ENCODE results near the gene GRAMD1A.

Gene GRAMD1A

DNA sequence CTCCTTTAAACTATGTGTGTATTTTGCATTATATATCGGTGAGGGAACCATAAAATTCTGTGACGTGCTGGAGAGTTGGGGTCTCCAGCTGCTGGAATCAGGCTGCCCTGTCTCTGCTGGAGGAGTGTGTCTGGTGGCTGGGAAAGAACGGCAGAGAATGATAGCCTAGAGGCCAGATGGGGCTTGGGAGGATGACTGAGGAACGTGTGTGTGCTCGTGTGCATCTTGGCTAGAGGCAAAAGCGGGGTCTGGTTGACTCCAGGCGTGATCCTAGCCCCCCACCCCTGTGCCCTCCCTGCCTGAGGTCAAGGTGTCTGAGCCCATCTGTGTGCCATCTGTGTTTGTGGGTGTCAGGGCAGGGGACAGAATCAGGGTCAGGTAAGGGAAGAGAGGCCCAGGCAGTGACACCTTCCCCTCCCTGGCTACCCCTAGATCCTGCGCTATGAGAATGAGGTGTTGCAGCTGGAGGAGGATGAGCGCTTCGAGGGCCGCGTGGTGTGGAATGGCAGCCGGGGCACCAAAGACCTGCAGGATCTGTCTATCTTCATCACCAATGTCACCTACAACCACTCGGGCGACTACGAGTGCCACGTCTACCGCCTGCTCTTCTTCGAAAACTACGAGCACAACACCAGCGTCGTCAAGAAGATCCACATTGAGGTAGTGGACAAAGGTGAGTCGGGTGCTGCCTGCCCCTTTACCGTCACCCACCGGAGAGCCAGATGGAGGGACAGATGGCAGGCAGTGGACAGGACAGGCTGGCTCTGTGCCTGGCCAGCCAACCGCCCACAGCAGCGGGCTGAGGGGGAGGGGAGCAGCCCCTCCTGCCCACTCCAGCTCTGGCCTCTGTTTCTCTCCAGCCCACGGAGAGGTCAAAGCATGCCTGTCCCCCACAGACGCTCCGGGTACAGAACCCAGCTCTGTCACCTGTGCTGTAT is 33.2 kb downstream of the GRAMD1A start:
- TF ChIP-seq, protein P1, sequence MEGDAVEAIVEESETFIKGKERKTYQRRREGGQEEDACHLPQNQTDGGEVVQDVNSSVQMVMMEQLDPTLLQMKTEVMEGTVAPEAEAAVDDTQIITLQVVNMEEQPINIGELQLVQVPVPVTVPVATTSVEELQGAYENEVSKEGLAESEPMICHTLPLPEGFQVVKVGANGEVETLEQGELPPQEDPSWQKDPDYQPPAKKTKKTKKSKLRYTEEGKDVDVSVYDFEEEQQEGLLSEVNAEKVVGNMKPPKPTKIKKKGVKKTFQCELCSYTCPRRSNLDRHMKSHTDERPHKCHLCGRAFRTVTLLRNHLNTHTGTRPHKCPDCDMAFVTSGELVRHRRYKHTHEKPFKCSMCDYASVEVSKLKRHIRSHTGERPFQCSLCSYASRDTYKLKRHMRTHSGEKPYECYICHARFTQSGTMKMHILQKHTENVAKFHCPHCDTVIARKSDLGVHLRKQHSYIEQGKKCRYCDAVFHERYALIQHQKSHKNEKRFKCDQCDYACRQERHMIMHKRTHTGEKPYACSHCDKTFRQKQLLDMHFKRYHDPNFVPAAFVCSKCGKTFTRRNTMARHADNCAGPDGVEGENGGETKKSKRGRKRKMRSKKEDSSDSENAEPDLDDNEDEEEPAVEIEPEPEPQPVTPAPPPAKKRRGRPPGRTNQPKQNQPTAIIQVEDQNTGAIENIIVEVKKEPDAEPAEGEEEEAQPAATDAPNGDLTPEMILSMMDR (IDR thresholded peaks at IDR 0.05; ENCODE audit: low read depth, low read length, missing control alignments): no peak
- in situ Hi-C loops (cut with HindIII; ENCODE audit: low sequenced_read_pairs): no loop called here
- no peak overlapping the region for H3K4me3 ChIP-seq (ENCODE audit: low read depth, low read length)
- no peak for DNase-seq (ENCODE audit: low read depth)

DNA sequence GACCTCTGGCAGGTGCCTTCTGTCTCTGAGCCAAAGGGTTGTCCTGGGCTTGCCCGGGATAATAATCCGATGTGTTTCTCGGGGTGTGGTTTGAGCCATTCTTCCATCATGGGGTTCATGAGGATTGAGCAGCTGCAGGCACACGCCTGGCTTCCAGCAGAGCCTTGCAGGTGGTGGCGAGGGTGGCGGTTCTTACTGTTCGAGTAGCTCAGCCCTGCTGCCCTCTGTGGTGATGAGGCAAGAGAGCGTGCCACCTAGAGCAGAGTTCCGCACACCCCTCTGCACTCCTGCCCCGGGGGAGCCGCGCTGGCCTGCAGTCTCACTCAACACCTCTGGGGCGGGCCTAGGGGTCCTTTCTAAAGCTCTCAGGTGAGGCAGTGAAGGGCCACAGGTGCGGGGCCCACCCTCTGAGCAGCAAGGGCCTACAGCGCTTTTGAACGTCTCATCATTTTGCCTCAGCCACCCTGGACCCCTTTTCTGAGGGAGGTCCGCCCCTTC is 33.9 kb downstream of the GRAMD1A start:
- H3K4me3 ChIP-seq (ENCODE audit: low read depth, low read length): no peak overlapping the region
- no peak for DNase-seq (ENCODE audit: low read depth)
- TF ChIP-seq, protein P1 (IDR thresholded peaks at IDR 0.05; ENCODE audit: low read depth, low read length, missing control alignments): no peak
- in situ Hi-C loops (cut with HindIII; ENCODE audit: low sequenced_read_pairs): no loop called here

DNA sequence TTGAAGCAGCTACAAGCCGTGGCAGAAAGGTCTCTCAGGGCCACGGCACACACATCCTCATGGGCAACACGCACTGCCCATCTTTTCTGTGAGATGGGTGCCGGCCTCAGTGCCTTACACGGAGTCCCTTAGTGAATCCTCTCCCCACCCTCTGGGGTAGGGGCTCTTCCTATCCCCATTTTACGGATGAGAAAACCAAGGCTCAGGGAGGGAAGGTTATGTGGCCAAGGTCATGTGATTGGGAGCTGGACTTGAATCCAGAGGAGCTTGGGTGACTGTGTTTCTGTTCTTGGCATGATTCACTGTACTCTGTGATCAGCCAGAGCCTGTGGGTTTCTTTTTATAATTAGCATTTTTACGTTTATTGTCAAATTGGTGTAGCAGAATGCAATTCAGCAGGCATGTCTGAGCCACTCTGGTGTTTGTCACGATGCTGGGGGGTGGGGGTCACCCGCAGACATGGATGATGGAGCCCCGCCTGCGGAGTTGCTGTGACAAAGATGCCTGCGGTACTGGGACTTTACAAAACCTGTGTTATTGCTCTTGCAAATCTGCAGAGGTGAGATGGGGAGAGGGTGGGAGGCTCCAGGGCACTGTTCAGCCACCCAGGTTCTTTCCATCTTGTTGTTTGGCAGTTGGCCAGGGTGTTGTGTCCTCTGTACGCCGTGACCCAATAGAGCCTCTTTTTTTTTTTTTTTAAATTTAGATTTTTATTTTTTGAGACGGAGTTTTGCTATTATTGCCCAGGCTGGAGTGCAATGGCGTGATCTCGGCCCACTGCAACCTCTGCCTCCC is 34.7 kb downstream of the GRAMD1A start:
- no peak for DNase-seq (ENCODE audit: low read depth)
- TF ChIP-seq, protein P1 (IDR thresholded peaks at IDR 0.05; ENCODE audit: low read depth, low read length, missing control alignments): no peak
- no peak overlapping the region for H3K4me3 ChIP-seq (ENCODE audit: low read depth, low read length)
- in situ Hi-C loops (cut with HindIII; ENCODE audit: low sequenced_read_pairs): no loop called here

DNA sequence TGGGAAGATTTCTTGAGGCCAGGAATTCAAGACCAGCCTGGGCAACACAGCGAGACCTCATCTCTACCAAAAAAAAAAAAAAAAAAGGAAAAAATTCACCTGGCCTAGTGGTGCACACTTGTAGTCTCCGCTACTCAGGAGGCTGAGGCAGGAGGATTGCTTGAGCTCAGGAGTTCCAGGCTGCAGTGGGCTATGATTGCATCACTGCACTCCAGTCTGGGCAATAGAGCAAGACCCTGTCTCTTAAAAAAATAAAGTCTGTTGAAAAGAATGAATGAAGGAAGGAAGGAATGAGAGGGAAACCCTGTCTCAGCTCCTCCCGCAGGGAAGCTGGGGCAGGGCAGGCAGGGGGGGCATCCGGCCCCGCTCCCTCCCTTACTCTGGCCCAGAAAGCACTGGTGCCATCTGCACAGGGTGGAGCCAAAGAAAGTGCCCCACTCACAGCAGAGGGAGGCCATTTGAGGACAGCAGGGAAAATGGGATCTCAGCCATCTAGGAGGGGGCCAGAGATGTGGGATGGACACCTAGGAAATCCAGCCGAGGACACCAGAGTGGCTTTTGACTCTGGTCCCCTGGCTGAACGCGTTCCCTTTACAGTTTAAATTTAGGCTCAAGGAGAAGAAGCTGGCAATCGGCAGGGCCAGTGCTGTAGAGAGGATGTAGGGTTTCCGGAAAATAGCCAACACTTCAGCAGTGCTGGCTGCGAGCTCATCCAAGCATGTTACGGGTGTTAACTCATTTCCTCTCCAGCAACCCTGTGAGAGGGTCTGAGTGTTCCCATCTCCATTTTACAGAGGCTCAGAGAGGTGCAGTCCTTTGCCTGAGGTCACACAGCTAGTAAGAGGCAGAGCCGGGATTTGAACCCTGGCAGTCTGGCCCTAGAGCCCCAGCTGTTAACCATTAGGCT is 37.8 kb downstream of the GRAMD1A start:
- no peak overlapping the region for H3K4me3 ChIP-seq (ENCODE audit: low read depth, low read length)
- in situ Hi-C loops (cut with HindIII; ENCODE audit: low sequenced_read_pairs): no loop called here
- TF ChIP-seq, protein P1 (IDR thresholded peaks at IDR 0.05; ENCODE audit: low read depth, low read length, missing control alignments): no peak
- no peak for DNase-seq (ENCODE audit: low read depth)

DNA sequence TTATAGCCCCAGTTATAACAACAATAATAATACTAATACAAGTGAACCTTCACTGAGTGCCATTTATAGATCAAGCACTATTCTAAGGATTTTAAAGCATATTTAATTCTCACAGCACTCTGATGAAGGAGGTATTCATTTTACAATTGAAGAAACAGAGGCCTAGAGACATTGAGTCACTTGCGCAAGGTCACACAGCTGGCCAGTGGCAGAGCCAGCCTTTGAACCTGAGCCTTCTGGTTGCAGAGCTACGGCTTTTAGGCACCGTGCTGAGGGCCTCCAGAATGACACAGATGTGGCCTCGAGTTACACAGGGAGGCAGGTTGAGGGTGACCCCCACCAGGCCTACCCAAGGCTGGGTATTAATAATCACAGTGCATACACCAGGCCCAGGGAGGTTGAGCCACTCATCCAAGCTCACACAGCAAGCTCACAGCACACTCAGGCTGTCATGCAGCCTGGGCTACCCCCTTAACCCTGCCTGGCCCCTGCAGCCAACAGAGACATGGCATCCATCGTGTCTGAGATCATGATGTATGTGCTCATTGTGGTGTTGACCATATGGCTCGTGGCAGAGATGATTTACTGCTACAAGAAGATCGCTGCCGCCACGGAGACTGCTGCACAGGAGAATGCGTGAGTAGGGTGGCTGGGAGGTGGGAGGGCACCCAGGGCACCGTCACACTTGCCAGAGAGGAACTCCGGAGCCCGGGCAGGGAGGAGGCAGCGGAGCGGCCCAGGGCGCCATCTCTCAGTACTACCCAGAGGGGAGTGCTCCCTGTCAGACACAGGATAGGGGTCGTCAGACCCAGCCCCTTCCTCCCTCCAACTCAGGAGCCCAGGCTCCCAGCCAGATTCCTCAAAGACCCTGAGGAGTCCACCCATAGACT is 38.7 kb downstream of the GRAMD1A start:
- in situ Hi-C loops (cut with HindIII; ENCODE audit: low sequenced_read_pairs): no loop called here
- TF ChIP-seq, protein P1 (IDR thresholded peaks at IDR 0.05; ENCODE audit: low read depth, low read length, missing control alignments): no peak
- no peak overlapping the region for H3K4me3 ChIP-seq (ENCODE audit: low read depth, low read length)
- no peak for DNase-seq (ENCODE audit: low read depth)
